Coronary artery (tissue), 2 donors: Measurements from ENCODE around the gene NAMPT.

Experiments
- DNase-seq: peaks from one replicate; pipeline ENCODE4 v3.0.0-alpha.2; 2017; ENCODE audit warnings: low spot score
- H3K27ac ChIP-seq, 2 donors: fragments of 200-600 bp; sonication (generic); one replicate each; pipeline ENCODE4 v1.5.1; 2016 to 2019
- H3K4me3 ChIP-seq: fragments of 200-600 bp; sonication (generic); 2 replicates; pipeline ENCODE4 v1.5.1; 2016; ENCODE audit warnings: mild to moderate bottlenecking, moderate library complexity
- TF ChIP-seq, protein P1 (sequence below): fragments of 200-600 bp; sonication (generic); IDR thresholded peaks from one replicate; pipeline ENCODE4 v1.5.1; 2019; ENCODE audit warnings: antibody characterized with exemption

Gene NAMPT

DNA sequence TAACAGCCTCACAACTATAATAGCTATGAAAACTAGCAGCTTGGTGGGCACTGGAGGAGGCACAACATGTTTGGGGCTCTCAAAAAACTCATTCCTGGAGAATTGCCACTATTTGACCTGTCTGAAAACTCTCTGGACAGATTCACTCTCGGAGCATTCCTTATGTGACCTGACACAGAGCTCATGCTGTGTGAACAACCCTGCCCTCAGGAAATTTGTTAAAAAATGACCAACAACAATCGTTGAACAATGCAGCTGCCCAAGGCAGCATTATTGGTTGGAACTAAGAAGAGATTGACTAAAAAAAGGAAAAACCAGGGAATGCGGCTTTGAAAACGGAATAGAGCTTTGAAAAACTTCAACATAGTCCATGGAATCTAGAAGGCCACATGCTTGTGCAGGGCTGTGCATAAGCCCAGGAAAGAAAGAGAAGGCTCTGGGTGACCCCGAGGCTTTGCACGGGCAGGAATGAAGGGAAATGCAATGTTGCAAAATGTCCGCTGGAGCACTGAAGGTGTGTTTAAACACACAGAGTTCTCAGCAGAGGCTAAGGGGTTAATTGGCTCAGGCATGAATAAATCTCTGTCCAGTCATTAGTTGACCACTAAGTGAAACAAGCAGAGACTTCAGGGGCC is 52.8 kb downstream of the NAMPT start:
- TF ChIP-seq, protein P1, sequence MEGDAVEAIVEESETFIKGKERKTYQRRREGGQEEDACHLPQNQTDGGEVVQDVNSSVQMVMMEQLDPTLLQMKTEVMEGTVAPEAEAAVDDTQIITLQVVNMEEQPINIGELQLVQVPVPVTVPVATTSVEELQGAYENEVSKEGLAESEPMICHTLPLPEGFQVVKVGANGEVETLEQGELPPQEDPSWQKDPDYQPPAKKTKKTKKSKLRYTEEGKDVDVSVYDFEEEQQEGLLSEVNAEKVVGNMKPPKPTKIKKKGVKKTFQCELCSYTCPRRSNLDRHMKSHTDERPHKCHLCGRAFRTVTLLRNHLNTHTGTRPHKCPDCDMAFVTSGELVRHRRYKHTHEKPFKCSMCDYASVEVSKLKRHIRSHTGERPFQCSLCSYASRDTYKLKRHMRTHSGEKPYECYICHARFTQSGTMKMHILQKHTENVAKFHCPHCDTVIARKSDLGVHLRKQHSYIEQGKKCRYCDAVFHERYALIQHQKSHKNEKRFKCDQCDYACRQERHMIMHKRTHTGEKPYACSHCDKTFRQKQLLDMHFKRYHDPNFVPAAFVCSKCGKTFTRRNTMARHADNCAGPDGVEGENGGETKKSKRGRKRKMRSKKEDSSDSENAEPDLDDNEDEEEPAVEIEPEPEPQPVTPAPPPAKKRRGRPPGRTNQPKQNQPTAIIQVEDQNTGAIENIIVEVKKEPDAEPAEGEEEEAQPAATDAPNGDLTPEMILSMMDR, result no peak
- no peak overlapping the region for H3K27ac ChIP-seq

GRCh38 chr7:106225856-106226255 is 58.9 kb downstream of the NAMPT start:
- DNase-seq, result no peak
- TF ChIP-seq, protein P1, result no peak
- H3K4me3 ChIP-seq, result no peak overlapping the region
- H3K27ac ChIP-seq, result no peak overlapping the region

More for the DNA sequence above, 52.8 kb downstream of the NAMPT start:
- no peak overlapping the region for H3K4me3 ChIP-seq
- DNase-seq, result no peak

DNA sequence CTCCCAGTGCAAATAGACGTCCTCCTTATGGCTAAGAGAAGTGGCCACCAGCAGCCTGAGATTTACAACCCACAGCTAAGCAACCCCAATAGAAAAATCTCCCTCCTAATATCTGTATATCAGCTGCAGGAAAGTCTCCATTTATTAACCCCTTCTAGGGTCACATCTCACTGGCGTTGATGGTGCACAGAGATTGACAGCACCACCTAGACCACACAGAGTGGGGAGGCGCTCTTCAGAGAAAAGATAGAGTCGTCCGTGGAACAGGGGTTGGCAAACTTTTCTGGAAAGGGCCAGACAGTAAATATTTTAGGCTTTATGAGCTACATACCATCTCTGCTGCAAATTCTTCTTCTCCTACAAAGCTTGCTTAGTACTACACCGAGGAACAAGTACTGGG is 60.0 kb downstream of the NAMPT start:
- TF ChIP-seq, protein P1, result no peak
- no peak overlapping the region for H3K27ac ChIP-seq
- no peak for DNase-seq
- H3K4me3 ChIP-seq, result no peak overlapping the region

GRCh38 chr7:106223156-106223555 is 61.6 kb downstream of the NAMPT start:
- no peak overlapping the region for H3K4me3 ChIP-seq
- H3K27ac ChIP-seq, result no peak overlapping the region
- DNase-seq, result no peak
- TF ChIP-seq, protein P1, result no peak

- TF ChIP-seq, protein P1, result no peak
- H3K27ac ChIP-seq, result no peak overlapping the region
- H3K4me3 ChIP-seq, result no peak overlapping the region
- DNase-seq, result no peak
Observed at GRCh38 chr7:106222545-106222944, 62.2 kb downstream of the NAMPT start.

DNA sequence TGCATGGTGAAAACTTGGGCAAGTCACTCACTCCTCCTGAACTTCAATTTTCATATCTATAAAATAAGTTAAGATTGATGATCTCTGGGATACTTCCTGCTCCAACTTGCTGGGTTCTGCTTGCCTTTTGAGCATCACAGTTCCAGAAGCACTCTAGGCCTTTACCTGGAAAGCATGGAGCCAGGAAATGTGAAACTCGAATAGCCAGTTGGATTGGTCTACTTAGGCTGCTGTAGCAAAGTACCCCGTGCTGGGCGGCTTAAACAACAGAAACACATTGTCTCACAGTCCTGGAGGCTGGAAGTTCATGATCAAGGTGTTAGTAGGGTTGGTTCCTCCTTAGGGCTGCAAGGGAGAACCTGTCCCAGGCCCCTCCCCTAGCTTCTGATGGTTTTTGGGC is 64.5 kb downstream of the NAMPT start:
- Histone ChIP-seq H3K27ac (no peak overlapping the region), H3K4me3 (no peak overlapping the region)
- TF ChIP-seq, protein P1, result no peak
- DNase-seq, result no peak

DNA sequence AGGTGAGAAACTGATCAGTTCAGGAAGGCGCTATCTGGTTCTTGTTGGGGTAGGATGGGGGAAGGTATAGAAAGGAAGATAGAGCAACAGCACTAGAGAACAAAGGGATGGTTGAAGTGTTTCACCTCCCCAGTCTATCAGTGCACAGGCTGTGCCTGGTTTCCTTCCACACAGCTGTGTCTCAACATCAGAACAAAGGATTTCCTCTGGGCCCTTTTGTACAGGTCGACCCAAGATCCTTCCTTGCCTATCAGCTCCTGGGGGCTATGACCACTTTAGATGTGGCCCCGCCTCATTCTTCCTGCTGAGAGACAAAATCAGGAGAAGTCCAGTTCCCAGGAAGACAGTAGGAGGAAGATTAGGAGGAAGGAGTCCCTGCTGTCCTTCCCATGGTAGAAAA is 65.6 kb downstream of the NAMPT start:
- DNase-seq, result no peak
- TF ChIP-seq, protein P1, result no peak
- H3K4me3 ChIP-seq, result no peak overlapping the region
- peak overlapping the region in 1 of 2 donors; percentile 85 for H3K27ac ChIP-seq
